ENCODE data around the gene TMEM50B.
"Not testable (repeated sequence)": the region's sequence is repeated elsewhere in the genome, so short reads cannot be mapped to it uniquely, and the experiment has no call there.

The TMEM50B gene

GRCh38 chr21:33425825-33426224 lies 53.9 kb downstream of the TMEM50B start:
- no peak for DNase-seq

GRCh38 chr21:33424214-33424613 lies 55.6 kb downstream of the TMEM50B start:
- DNase-seq, result no peak

- DNase-seq, result no peak
These were observed 57.9 kb downstream of the TMEM50B start for GRCh38 chr21:33421713-33422393.

DNA sequence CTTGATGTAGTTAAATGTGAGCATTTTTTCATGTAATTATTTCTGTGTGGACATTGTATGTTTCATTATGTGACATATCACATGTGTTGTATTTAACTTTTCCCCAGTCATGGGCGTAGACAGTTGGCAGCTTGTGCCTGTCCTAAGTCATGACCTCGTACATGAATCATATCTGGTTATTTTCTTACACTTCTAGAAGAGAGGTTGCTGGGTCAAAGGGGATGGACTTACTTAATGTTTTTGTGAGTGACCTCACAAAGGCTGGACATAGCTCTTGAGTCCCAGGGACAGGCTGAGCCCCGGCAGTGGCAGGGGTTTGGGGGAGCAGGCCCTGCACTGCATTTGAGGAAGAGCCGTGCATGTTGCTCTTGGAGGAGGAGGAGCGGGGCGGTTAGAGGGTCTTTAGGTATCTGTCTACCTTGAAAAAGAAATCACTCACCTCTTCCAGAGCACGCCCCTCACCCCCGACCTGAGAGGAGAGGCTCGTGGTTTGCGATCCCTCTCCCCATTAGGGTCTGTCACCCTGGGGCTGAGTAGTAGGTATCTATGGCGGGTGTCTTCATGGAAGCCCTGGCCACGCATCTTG lies 60.1 kb downstream of the TMEM50B start:
- no peak for DNase-seq

GRCh38 chr21:33418691-33419090 lies 61.1 kb downstream of the TMEM50B start:
- DNase-seq, result no peak

- no peak for DNase-seq
These were observed 64.8 kb downstream of the TMEM50B start for GRCh38 chr21:33414926-33415325.

DNA sequence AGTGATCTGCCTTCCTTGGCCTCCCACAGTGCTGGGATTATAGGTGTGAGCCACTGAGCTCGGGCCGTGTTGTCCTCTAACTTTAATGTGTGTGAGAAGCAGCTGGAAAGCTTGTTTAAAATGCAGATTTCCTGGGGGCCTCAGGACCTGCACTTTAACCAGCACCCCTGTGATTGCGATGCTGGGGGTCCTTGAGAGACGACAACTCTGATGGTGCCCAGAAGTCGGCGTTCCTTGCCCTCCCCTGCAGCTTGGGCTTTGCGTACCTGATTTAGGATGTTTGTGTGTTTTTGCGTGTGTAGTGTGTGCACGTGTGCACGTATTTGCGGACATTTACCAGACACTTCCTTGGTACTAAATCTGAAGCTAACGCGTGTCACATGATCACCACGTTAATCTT lies 65.7 kb downstream of the TMEM50B start:
- DNase-seq, result no peak

- DNase-seq, result no peak
These were observed 66.8 kb downstream of the TMEM50B start for GRCh38 chr21:33412832-33413519.

DNA sequence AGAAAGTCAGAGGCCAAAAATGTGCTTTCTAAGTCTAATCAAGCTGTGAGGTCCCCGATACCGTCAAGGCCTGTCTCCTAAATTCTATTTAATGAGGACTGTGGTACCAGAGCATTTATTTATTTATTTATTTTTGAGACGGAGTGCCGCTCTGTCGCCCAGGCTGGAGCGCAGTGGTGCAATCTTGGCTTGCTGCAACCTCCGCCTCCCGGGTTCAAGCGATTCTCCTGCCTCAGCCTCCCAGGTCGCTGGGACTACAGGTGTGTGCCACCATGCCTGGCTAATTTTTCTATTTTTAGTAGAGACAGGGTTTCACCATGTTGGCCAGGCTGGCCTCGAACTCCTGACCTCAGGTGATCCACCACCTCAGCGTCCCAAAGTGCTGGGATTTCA lies 67.3 kb downstream of the TMEM50B start:
- DNase-seq, result not testable (repeated sequence)

GRCh38 chr21:33411949-33412430 lies 67.8 kb downstream of the TMEM50B start:
- no peak for DNase-seq

GRCh38 chr21:33406493-33406892 lies 73.3 kb downstream of the TMEM50B start:
- no peak for DNase-seq

DNA sequence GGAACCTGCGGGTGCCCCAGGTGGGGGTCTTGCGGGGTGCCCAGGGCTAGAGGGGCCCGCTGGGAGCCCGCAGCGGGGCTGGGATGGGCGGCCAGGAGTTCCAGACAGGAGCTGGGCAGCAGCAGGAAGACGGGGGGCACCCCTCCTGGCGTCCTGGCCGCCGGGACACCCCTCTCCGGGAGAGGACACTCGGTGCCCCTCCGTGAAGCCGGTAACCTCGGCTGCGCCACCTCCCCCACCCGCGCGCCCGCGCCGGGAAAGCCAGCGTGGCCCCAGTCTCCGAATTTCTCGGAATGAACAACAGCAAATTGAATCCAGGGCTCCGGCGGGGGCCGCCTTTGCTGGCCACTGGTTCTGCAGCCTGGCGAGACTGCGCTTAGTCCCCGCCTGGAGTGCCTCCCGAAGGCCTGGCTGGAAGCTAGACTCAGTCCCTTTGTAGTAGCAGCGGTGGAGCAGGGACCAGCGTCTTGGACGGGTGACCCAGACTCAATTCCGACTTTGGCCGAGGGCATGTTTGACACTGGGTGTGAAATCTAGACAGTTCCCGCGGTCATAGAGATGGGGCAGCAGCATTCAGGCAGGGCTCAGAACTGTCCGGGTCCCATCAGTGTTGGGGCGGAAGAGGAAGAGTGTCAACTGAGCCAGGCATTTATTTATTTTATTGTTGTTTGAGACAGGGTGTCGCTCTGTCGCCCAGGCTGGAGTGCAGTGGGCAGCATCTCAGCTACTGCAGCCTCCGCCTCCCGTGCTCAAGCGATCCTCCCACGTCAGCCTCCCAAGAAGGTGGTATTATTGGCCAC lies 75.8 kb downstream of the TMEM50B start:
- DNase-seq, result peak; percentile 16

DNA sequence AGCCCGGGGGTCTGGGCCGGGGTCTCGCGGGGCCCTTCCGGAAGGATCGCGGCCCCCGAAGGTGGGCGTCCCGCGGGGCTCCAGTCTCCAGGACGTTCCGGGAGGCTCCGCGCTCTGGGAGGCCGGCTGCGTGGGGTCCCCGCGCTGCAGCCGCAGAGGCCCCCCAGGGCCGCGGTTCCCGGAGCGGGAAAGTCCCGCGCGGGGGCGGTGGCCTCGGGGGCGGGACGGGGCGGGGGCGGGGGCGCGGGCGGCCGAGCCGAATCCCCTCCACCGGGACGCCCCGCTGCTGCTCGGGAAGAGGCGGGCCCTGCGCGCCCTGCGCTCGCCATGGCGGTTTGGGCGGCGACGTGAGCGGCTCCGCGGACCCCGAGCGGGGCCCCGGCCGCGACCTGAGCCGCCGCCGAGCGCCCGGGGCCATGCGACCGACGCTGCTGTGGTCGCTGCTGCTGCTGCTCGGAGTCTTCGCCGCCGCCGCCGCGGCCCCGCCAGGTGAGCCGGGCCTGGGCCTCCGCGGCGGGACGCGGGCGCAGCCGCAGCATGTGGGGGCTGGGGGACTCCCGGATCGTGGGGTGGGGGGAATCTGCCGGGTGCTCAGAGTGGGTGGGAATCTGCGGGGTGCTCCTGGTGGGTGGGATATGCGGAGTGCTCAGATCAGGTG lies 76.5 kb downstream of the TMEM50B start, which contains the start of gene IFNGR2:
Gene IFNGR2 (plus strand): TSS at position 286 of the 658 bp plus-strand sequence. CDS start 131 bp downstream, at position 417.
- peak; percentile 28 for DNase-seq

- DNase-seq, result no peak
These were observed 77.5 kb downstream of the TMEM50B start for GRCh38 chr21:33402001-33402979.

GRCh38 chr21:33401630-33401992 lies 78.2 kb downstream of the TMEM50B start:
- no peak for DNase-seq
